Panc1 (cell line): ENCODE measurements around the gene ABCD2. TPM values are rescaled to one million over a fixed set of nuclear protein-coding genes. Genes with fewer than 3 reads are reported as not detected.

Experiments used
- ATAC-seq: fragments of 200-7000 bp; cut with Tn5 transposase; 2 replicates; pipeline ENCODE4 v1.9.1; 2020; ENCODE audit warnings: mild to moderate bottlenecking, moderate library complexity
- BruUV-seq: library from RNA; stranded (reverse); fragments of 400-500 nt; replicated peaks from 2 replicates; lab custom pipeline; 2021; lab: Mats Ljungman, UMichigan
- CTCF ChIA-PET: fragments of 300-600 bp; sonication (Branson Sonifier 250); formaldehyde crosslinking; loops from one replicate; lab custom pipeline; 2022; ENCODE audit warnings: antibody characterized with exemption; lab: Charles Lee
- POLR2A ChIA-PET: fragments of 300-600 bp; sonication (Branson Sonifier 250); formaldehyde crosslinking; loops from one replicate; lab custom pipeline; 2022; ENCODE audit warnings: antibody characterized with exemption; lab: Charles Lee
- DNase-seq: peaks from one replicate; pipeline ENCODE4 v3.0.0-alpha.2; 2010; ENCODE audit warnings: low read depth, low spot score
- H3K27ac ChIP-seq: 2 replicates; pipeline ENCODE4 v1.5.1; 2011; ENCODE audit warnings: mild to moderate bottlenecking, low read length, inconsistent platforms
- H3K27me3 ChIP-seq: fragments of 200-500 bp; sonication (Bioruptor generic); 2 replicates; pipeline ENCODE4 v1.6.0; 2014; ENCODE audit warnings: low read length, inconsistent platforms; ENCODE audit not compliant: control insufficient read depth, insufficient read depth
- H3K36me3 ChIP-seq: fragments of 200-500 bp; sonication (Bioruptor generic); 2 replicates; pipeline ENCODE4 v1.5.1; 2014; ENCODE audit warnings: inconsistent platforms, mild to moderate bottlenecking, low read length, moderate library complexity; ENCODE audit not compliant: control insufficient read depth, insufficient read depth
- H3K4me1 ChIP-seq: 2 replicates; pipeline ENCODE4 v1.5.1; 2011; ENCODE audit warnings: inconsistent platforms, mild to moderate bottlenecking, low read length, moderate library complexity; ENCODE audit not compliant: control insufficient read depth, insufficient read depth
- H3K4me3 ChIP-seq, 2 experiments: 2 replicates each; pipeline ENCODE4 v1.5.1; 2011 to 2012; ENCODE audit warnings: low read depth in 2 of 2, low read length in 2 of 2, mild to moderate bottlenecking in 2 of 2, inconsistent platforms in 1 of 2, moderate library complexity in 1 of 2
- H3K9me3 ChIP-seq: fragments of 200-500 bp; sonication (Bioruptor generic); 2 replicates; pipeline ENCODE4 v1.5.1; 2014; ENCODE audit warnings: low read depth, mild to moderate bottlenecking, inconsistent platforms, low read length, moderate library complexity; ENCODE audit not compliant: control insufficient read depth, insufficient read depth
- CTCF ChIP-seq: fragments of 450-650 bp; IDR thresholded peaks from 2 replicates; pipeline ENCODE4 v1.5.1; 2017; ENCODE audit warnings: mild to moderate bottlenecking
- POLR2AphosphoS5 ChIP-seq: IDR thresholded peaks from 2 replicates; pipeline ENCODE4 v1.6.1; 2012; ENCODE audit warnings: mild to moderate bottlenecking, low read depth, low read length, moderate library complexity
- SIN3A ChIP-seq: IDR thresholded peaks from 2 replicates; pipeline ENCODE4 v1.6.1; 2012; ENCODE audit warnings: low read depth, mild to moderate bottlenecking, low read length, moderate library complexity, borderline replicate concordance; ENCODE audit not compliant: insufficient read depth
- TCF7L2 ChIP-seq: IDR thresholded peaks from 2 replicates; pipeline ENCODE4 v1.6.1; 2011; ENCODE audit warnings: mild to moderate bottlenecking, low read depth, low read length, inconsistent platforms
- in situ Hi-C: cut with HindIII; loops from 2 replicates; pipeline ENCODE4 v1.10.0; 2016; ENCODE audit warnings: low sequenced_read_pairs, low pct_unique_long_range_greater_than_20kb
- intact Hi-C: fragments of 100-400 bp; cut with micrococcal nuclease; formaldehyde crosslinking; loops from one replicate; pipeline ENCODE4 v1.10.0; 2022; ENCODE audit not compliant: unreplicated experiment
- total RNA-seq: library from RNA; stranded (reverse); gene quantifications from one replicate; pipeline ENCODE4 v1.2.1, GENCODE V29; 2021; ENCODE audit not compliant: unreplicated experiment
- TF ChIP-seq, protein P1 (sequence below), 2 experiments: IDR thresholded peaks; 2 replicates each; pipeline ENCODE4 v1.6.1; 2011 to 2012; ENCODE audit warnings: low read depth in 2 of 2, control low read depth in 1 of 2, low read length in 1 of 2, mild to moderate bottlenecking in 1 of 2, moderate library complexity in 1 of 2; ENCODE audit not compliant: insufficient read depth in 1 of 2

Gene ABCD2
- total RNA-seq, 1 experiment from 2014 or later = not detected

DNA sequence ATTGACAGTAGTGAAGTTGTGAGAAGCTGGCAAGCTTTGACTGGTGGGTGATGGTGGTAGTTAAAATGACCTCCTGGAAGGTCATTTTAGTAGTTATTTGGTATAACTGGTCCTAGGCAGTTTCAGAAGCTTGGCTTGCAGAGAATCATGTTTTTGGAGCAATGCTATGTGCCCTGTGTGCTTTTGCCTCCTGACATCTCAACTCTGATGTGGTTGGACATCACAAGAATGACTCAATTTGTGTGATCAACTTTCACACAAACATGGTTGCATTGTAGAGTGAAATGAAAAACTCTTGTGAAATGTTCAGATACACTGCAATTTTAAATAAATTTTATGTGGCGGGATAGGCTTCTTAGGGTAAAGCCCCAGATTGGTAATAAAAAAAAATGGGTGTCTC is 8.3 kb upstream of the ABCD2 start:
- ChIA-PET POLR2A (no interaction called here), CTCF (interaction anchor here (0.6 kb wide), 1 partner anchor 11 kb away, joined by 3 read pairs; no protein-coding TSS in a partner anchor)
- H3K4me1 ChIP-seq = no peaks in the 10 kb centered on the region
- in situ Hi-C loops (no loop called here), intact Hi-C loops (no loop called here)
- TF ChIP-seq TCF7L2 (no peak), CTCF (no peak), POLR2AphosphoS5 (no peak), SIN3A (no peak)
- TF ChIP-seq, protein P1, sequence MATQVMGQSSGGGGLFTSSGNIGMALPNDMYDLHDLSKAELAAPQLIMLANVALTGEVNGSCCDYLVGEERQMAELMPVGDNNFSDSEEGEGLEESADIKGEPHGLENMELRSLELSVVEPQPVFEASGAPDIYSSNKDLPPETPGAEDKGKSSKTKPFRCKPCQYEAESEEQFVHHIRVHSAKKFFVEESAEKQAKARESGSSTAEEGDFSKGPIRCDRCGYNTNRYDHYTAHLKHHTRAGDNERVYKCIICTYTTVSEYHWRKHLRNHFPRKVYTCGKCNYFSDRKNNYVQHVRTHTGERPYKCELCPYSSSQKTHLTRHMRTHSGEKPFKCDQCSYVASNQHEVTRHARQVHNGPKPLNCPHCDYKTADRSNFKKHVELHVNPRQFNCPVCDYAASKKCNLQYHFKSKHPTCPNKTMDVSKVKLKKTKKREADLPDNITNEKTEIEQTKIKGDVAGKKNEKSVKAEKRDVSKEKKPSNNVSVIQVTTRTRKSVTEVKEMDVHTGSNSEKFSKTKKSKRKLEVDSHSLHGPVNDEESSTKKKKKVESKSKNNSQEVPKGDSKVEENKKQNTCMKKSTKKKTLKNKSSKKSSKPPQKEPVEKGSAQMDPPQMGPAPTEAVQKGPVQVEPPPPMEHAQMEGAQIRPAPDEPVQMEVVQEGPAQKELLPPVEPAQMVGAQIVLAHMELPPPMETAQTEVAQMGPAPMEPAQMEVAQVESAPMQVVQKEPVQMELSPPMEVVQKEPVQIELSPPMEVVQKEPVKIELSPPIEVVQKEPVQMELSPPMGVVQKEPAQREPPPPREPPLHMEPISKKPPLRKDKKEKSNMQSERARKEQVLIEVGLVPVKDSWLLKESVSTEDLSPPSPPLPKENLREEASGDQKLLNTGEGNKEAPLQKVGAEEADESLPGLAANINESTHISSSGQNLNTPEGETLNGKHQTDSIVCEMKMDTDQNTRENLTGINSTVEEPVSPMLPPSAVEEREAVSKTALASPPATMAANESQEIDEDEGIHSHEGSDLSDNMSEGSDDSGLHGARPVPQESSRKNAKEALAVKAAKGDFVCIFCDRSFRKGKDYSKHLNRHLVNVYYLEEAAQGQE (IDR thresholded peaks at IDR 0.05; ENCODE audit: insufficient read depth in 1 of 2, low read depth in 2 of 2, low read length in 1 of 2) = no peak
- H3K27me3 ChIP-seq = no peaks in the 10 kb centered on the region
- ATAC-seq = no peak
- DNase-seq = no peak
- H3K4me3 ChIP-seq = no peak overlapping the region
- H3K9me3 ChIP-seq = no peaks in the 10 kb centered on the region
- BruUV-seq = no TSS peak
- no peak overlapping the region for H3K27ac ChIP-seq
- no peaks in the 10 kb centered on the region for H3K36me3 ChIP-seq

DNA sequence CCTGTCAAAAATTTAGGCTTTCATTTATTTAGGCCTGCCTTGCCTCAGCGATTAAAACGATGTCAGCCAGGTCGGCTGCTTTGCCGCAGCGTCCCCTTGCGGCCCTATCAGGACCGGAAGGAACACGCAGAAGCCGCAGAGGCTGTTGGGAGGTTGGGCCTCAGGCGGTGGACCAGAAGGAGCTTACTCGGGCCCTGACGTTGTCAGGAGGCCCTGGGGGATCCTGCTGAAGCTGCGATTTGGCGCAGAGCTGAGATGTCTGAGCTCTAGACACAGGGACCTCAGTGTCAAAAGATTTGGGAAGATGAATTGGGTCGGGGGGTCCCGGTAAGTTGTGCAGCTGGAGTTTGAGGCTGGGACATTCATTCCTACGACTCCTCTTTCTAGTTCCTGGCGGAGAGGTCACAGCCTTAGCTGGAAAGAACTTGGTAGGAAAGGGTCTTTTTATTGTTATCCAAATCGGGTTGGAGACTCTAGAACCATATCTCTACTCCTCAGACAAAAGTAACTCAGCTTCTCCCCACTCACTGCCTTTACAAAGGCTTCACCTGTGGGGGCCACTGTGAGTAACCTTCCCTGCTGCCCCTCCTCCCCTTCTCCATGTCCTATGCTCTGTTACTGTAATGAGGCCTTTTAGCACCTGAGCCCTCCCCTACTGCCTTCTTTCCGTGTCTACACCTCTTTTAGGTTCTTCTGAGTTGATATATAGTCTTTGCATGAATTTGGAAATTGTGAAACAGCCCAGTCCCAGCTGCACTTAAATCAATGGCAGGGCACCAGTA is 6.6 kb upstream of the ABCD2 start:
- Histone ChIP-seq H3K36me3 (no peaks in the 10 kb centered on the region), H3K27me3 (no peaks in the 10 kb centered on the region), H3K4me1 (no peaks in the 10 kb centered on the region), H3K4me3 (no peak overlapping the region), H3K9me3 (no peaks in the 10 kb centered on the region), H3K27ac (no peak overlapping the region)
- intact Hi-C loops (no loop called here), in situ Hi-C loops (no loop called here)
- BruUV-seq = no TSS peak
- ChIA-PET CTCF (no interaction called here), POLR2A (no interaction called here)
- TF ChIP-seq, protein P1 (IDR thresholded peaks at IDR 0.05; ENCODE audit: insufficient read depth in 1 of 2, low read depth in 2 of 2, low read length in 1 of 2) = no peak
- no peak for TF ChIP-seq POLR2AphosphoS5
- TF ChIP-seq SIN3A = no peak
- no peak for TF ChIP-seq TCF7L2
- TF ChIP-seq CTCF = no peak
- no peak for DNase-seq
- ATAC-seq = no peak
